Measurements from ENCODE around the gene NMRAL1.

DNA sequence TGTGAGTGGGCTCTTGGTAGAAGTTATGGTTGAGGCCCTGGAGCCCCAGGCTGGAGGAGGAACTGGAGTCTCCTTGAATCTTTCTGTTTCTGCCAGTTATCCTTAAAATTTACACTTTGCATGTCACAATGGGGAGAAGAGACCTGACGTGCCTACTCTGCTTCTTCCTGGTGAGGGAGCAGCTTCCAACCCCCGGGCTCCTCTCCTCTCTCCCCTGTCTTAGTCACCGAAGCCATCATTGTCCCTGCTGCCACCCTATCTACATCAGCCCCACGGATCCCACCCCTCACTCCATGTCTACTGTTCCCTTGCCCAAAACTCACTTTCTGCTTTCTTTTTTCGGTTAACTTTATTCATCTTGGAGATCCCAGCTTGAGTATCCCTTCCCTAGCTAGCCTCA is 31.2 kb downstream of the NMRAL1 start:
- TF ChIP-seq, protein P1, sequence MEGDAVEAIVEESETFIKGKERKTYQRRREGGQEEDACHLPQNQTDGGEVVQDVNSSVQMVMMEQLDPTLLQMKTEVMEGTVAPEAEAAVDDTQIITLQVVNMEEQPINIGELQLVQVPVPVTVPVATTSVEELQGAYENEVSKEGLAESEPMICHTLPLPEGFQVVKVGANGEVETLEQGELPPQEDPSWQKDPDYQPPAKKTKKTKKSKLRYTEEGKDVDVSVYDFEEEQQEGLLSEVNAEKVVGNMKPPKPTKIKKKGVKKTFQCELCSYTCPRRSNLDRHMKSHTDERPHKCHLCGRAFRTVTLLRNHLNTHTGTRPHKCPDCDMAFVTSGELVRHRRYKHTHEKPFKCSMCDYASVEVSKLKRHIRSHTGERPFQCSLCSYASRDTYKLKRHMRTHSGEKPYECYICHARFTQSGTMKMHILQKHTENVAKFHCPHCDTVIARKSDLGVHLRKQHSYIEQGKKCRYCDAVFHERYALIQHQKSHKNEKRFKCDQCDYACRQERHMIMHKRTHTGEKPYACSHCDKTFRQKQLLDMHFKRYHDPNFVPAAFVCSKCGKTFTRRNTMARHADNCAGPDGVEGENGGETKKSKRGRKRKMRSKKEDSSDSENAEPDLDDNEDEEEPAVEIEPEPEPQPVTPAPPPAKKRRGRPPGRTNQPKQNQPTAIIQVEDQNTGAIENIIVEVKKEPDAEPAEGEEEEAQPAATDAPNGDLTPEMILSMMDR (IDR thresholded peaks at IDR 0.05; ENCODE audit: low read length), result no peak
- no peak for TF ChIP-seq EZH2 (IDR thresholded peaks at IDR 0.05; ENCODE audit: borderline replicate concordance, low read length)

All from OCI-LY1 (cell line).